Adrenal gland (tissue), 12 donors: ENCODE data around the gene WEE1. TPM values are rescaled to one million over a fixed set of nuclear protein-coding genes. Genes with fewer than 3 reads are reported as not detected.

Experiments used
- DNase-seq, 7 donors: peaks; one replicate each; pipeline ENCODE4 v3.0.0-alpha.2; 2019 to 2020
- H3K27ac ChIP-seq, 5 donors: fragments of 200-600 bp; sonication (generic) in 4 of 5; 1 replicate in 3 of 5; 2 replicates in 2 of 5; pipeline versions ENCODE4 v1.5.1 to v1.8.0; 2016 to 2020; ENCODE audit warnings: mild to moderate bottlenecking in 1 of 5
- H3K27me3 ChIP-seq: fragments of 200-600 bp; 2 replicates; pipeline ENCODE4 v1.8.0; 2021
- H3K36me3 ChIP-seq, 2 donors: fragments of 200-600 bp; replicated peaks in 1 of 2; 1 replicate in 1 of 2; 2 replicates in 1 of 2; pipeline versions ENCODE4 v1.5.1 to v1.8.0; 2018 to 2022
- H3K4me1 ChIP-seq, 2 donors: fragments of 200-600 bp; replicated peaks in 1 of 2; 1 replicate in 1 of 2; 2 replicates in 1 of 2; pipeline versions ENCODE4 v1.5.1 to v1.8.0; 2018 to 2021
- H3K4me3 ChIP-seq, 4 donors: fragments of 200-600 bp; sonication (generic) in 3 of 4; one replicate each; pipeline ENCODE4 v1.5.1; 2016 to 2018
- H3K9me3 ChIP-seq, 3 donors: fragments of 200-600 bp; sonication (generic) in 1 of 3; replicated peaks in 1 of 3; 1 replicate in 2 of 3; 2 replicates in 1 of 3; pipeline versions ENCODE4 v1.5.1 to v1.8.0; 2016 to 2021
- CTCF ChIP-seq, 6 experiments: fragments of 450-650 bp in 4 of 6; fragments of 200-600 bp in 2 of 6; sonication (generic) in 1 of 6; IDR thresholded peaks; 1 replicate in 5 of 6; 2 replicates in 1 of 6; pipeline versions ENCODE4 v1.5.1 to v1.8.0; 2016 to 2021; ENCODE audit warnings: antibody characterized with exemption in 6 of 6, mild to moderate bottlenecking in 2 of 6, moderate library complexity in 1 of 6
- POLR2A ChIP-seq, 2 donors: fragments of 450-650 bp; IDR thresholded peaks; one replicate each; pipeline ENCODE4 v1.6.1; 2017; ENCODE audit warnings: antibody characterized with exemption in 2 of 2, mild to moderate bottlenecking in 2 of 2, moderate library complexity in 1 of 2
- WGBS, 4 donors: extraction: QIAGEN DNeasy Blood & Tissue Kit in 2 of 4; methylation state at CpG; one replicate each; pipeline versions ENCODE4 v1.1.5 to v1.1.7; 2013 to 2017; 5-methylcytosine and 5-hydroxymethylcytosine counted together
- intact Hi-C, 2 donors: fragments of 100-400 bp; cut with DNase I; formaldehyde crosslinking; loops; one replicate each; pipeline versions ENCODE4 v1.14.1 to v1.15.0; 2022 to 2023
- polyA plus RNA-seq, 3 donors: library from polyadenylated mRNA; stranded (reverse); fragments of 200-250 nt in 2 of 3; fragments of 350-450 nt in 1 of 3; fragmentation: Illumina TruSeq in 1 of 3; extraction: RNeasy Lipid Tissue Mini Kit (QIAGEN cat#74804) in 1 of 3; gene quantifications; one replicate each; pipeline ENCODE4 v1.2.3, GENCODE V29; 2013 to 2014
- small RNA-seq, 2 donors: library from RNA; depleted of rRNA; stranded (forward); fragments of <200 nt; gene quantifications; one replicate each; pipeline ENCODE3, GENCODE V24; 2016
- total RNA-seq, 9 donors: library from RNA; depleted of rRNA in 4 of 9; stranded (reverse); fragments of >200 nt in 4 of 9; fragments of 120-200 nt in 1 of 9; fragmentation: NEBNext Ultra II Directional in 1 of 9; extraction: Animal tissue kit (Norgen Biotek cat#: 25700) in 1 of 9; gene quantifications; one replicate each; pipeline versions ENCODE4 v1.1.0 to v1.2.4, GENCODE V29; 2013 to 2023
- donor health status: healthy with polysubstance abuse.
- donor health status: Bipolar disorder and iron deficiency.
- donor health status: DM: yes; HTN: yes; CAD: no.
- donor health status: DM: no; HTN: no; CAD: no.
- donor health status: DM: no; HTN: no; CAD: no.
- donor health status: DM: yes; HTN: yes; CAD: no.

WEE1 gene
- total and polyA plus RNA-seq, 12 donors, result 3.3 to 33.8 (median 9.0) TPM

GRCh38 chr11:9639099-9639498, 65.6 kb downstream of the WEE1 start:
- Histone ChIP-seq H3K9me3 (no peaks in the 10 kb centered on the region), H3K27me3 (no peaks in the 10 kb centered on the region), H3K27ac (peak overlapping the region in 2 of 5 donors; percentile 54 to 76), H3K36me3 (no peaks in the 10 kb centered on the region), H3K4me3 (no peak overlapping the region), H3K4me1 (peaks cover 0 to 7% of the 10 kb centered on the region in 2 donors)
- peak in 6 of 7 donors; percentile 38 to 82 (median 56) for DNase-seq
- 54 to 67% (median 61%) methylated on average over 5 of the region's 5 CpGs for WGBS, 4 donors
- intact Hi-C loops, result no loop called here
- TF ChIP-seq POLR2A (IDR thresholded peaks at IDR 0.05), result no peak
- no peak for TF ChIP-seq CTCF (IDR thresholded peaks at IDR 0.05)

Small RNA genes within 50 kb of the gene (small RNA-seq; reads per million reads assigned to genes)
- 0 reads per million in 2 donors for gene RF01210

Other genes starting within 250 kb of the WEE1 start
- 100 to 1,000 TPM in 2 of 9 donors, 10 to 100 TPM in 7; 39.5 to 125 (median 78.2) TPM for gene IPO7, start 189.0 kb upstream of the WEE1 start, total RNA-seq
- gene IPO7, start 189.0 kb upstream of the WEE1 start, polyA plus RNA-seq, result 100 to 1,000 TPM in 1 of 3 donors, 10 to 100 TPM in 2; 16.5 to 132 (median 33.4) TPM
- 10 to 100 TPM in 7 of 9 donors, 1 to 10 TPM in 2; 8.3 to 29.8 (median 18.2) TPM for gene ZNF143, start 112.7 kb upstream of the WEE1 start, total RNA-seq
- gene ZNF143, start 112.7 kb upstream of the WEE1 start, polyA plus RNA-seq, result 10 to 100 TPM in 1 of 3 donors, 1 to 10 TPM in 2; 6.8 to 23.1 (median 7.4) TPM
- gene SWAP70, start 90.4 kb downstream of the WEE1 start, total RNA-seq, result 10 to 100 TPM; 10.5 to 23.5 (median 19.8) TPM
- 10 to 100 TPM in 1 of 3 donors, 1 to 10 TPM in 2; 6.5 to 17.2 (median 8.8) TPM for gene SWAP70, start 90.4 kb downstream of the WEE1 start, polyA plus RNA-seq